Measurements from ENCODE around the gene E2F4. TPM values are rescaled to one million over a fixed set of nuclear protein-coding genes. Genes with fewer than 3 reads are reported as not detected.

E2F4 gene
- polyA plus RNA-seq, 1 donor from 2014 or later = 73.7 TPM

- Mint-ChIP-seq H3K36me3 (peaks cover 1% of the 10 kb centered on the region), H3K27me3 (peaks cover 25% of the 10 kb centered on the region), H3K9me3 (no peaks in the 10 kb centered on the region), H3K27ac (peak overlapping the region in 2 of 3 donors; percentile 27 to 70), H3K4me1 (peaks cover 10 to 15% (median 11%) of the 10 kb centered on the region in 3 donors), H3K4me3 (peak overlapping the region; percentile 63 to 93 (median 75))
Measured at GRCh38 chr16:67177743-67178699, 13.9 kb upstream of the E2F4 start.

- Mint-ChIP-seq H3K9me3 (no peaks in the 10 kb centered on the region), H3K4me3 (no peak overlapping the region), H3K27me3 (peaks cover 13% of the 10 kb centered on the region), H3K27ac (no peak overlapping the region), H3K4me1 (peaks cover 0 to 5% (median 1%) of the 10 kb centered on the region in 3 donors), H3K36me3 (no peaks in the 10 kb centered on the region)
Measured at GRCh38 chr16:67179421-67180080, 12.4 kb upstream of the E2F4 start.

GRCh38 chr16:67180166-67180565 lies 11.8 kb upstream of the E2F4 start:
- no peaks in the 10 kb centered on the region for H3K36me3 Mint-ChIP-seq
- H3K9me3 Mint-ChIP-seq = no peaks in the 10 kb centered on the region
- H3K27ac Mint-ChIP-seq = no peak overlapping the region
- peaks cover 1 to 6% (median 5%) of the 10 kb centered on the region in 3 donors for H3K4me1 Mint-ChIP-seq
- H3K4me3 Mint-ChIP-seq = no peak overlapping the region
- peaks cover 15% of the 10 kb centered on the region for H3K27me3 Mint-ChIP-seq

GRCh38 chr16:67181346-67181745 lies 10.6 kb upstream of the E2F4 start:
- Mint-ChIP-seq H3K27me3 (peaks cover 15% of the 10 kb centered on the region), H3K36me3 (no peaks in the 10 kb centered on the region), H3K27ac (no peak overlapping the region), H3K4me3 (no peak overlapping the region), H3K9me3 (no peaks in the 10 kb centered on the region), H3K4me1 (peaks cover 8 to 12% (median 10%) of the 10 kb centered on the region in 3 donors)

GRCh38 chr16:67182288-67182687 lies 9.7 kb upstream of the E2F4 start:
- H3K27ac Mint-ChIP-seq = no peak overlapping the region
- H3K36me3 Mint-ChIP-seq = no peaks in the 10 kb centered on the region
- H3K4me1 Mint-ChIP-seq = peaks cover 8 to 12% (median 10%) of the 10 kb centered on the region in 3 donors
- peaks cover 18% of the 10 kb centered on the region for H3K27me3 Mint-ChIP-seq
- H3K4me3 Mint-ChIP-seq = no peak overlapping the region
- H3K9me3 Mint-ChIP-seq = no peaks in the 10 kb centered on the region

GRCh38 chr16:67183284-67183626 lies 8.7 kb upstream of the E2F4 start:
- H3K36me3 Mint-ChIP-seq = no peaks in the 10 kb centered on the region
- H3K27ac Mint-ChIP-seq = no peak overlapping the region
- H3K4me3 Mint-ChIP-seq = no peak overlapping the region
- peaks cover 12% of the 10 kb centered on the region for H3K27me3 Mint-ChIP-seq
- H3K9me3 Mint-ChIP-seq = no peaks in the 10 kb centered on the region
- peaks cover 6 to 11% (median 8%) of the 10 kb centered on the region in 3 donors for H3K4me1 Mint-ChIP-seq

GRCh38 chr16:67183627-67184452 lies 8.1 kb upstream of the E2F4 start, which contains the start of gene MATCAP1:
TSS of gene MATCAP1 (minus strand) at chr16:67183963. CDS start at chr16:67180610, 3,353 bp downstream.
- Mint-ChIP-seq H3K27me3 (peaks cover 12% of the 10 kb centered on the region), H3K4me1 (peaks cover 6 to 11% (median 8%) of the 10 kb centered on the region in 3 donors), H3K4me3 (peak within 1 kb of the TSS in 3 of 4 donors; percentile 75 to 95 (median 84)), H3K9me3 (no peaks in the 10 kb centered on the region), H3K27ac (no peak within 1 kb of the TSS), H3K36me3 (no peaks in the 10 kb centered on the region)

- no peaks in the 10 kb centered on the region for H3K9me3 Mint-ChIP-seq
- H3K36me3 Mint-ChIP-seq = no peaks in the 10 kb centered on the region
- peaks cover 10% of the 10 kb centered on the region for H3K27me3 Mint-ChIP-seq
- H3K27ac Mint-ChIP-seq = no peak overlapping the region
- peak overlapping the region in 3 of 4 donors; percentile 75 to 95 (median 84) for H3K4me3 Mint-ChIP-seq
- peaks cover 6 to 11% (median 8%) of the 10 kb centered on the region in 3 donors for H3K4me1 Mint-ChIP-seq
Measured at GRCh38 chr16:67184453-67184994, 7.4 kb upstream of the E2F4 start.

- Mint-ChIP-seq H3K36me3 (no peaks in the 10 kb centered on the region), H3K9me3 (no peaks in the 10 kb centered on the region), H3K27me3 (peaks cover 10% of the 10 kb centered on the region), H3K4me1 (peaks cover 6 to 11% (median 8%) of the 10 kb centered on the region in 3 donors), H3K4me3 (peak overlapping the region; percentile 82 to 97 (median 90)), H3K27ac (peak overlapping the region; percentile 45 to 95 (median 91))
Measured at GRCh38 chr16:67184995-67185650, 6.8 kb upstream of the E2F4 start.

- H3K27me3 Mint-ChIP-seq = peaks cover 10% of the 10 kb centered on the region
- no peaks in the 10 kb centered on the region for H3K36me3 Mint-ChIP-seq
- peak overlapping the region in 3 of 4 donors; percentile 82 to 95 (median 84) for H3K4me3 Mint-ChIP-seq
- H3K27ac Mint-ChIP-seq = peak overlapping the region; percentile 45 to 95 (median 91)
- H3K4me1 Mint-ChIP-seq = peaks cover 6 to 11% (median 8%) of the 10 kb centered on the region in 3 donors
- H3K9me3 Mint-ChIP-seq = no peaks in the 10 kb centered on the region
Measured at GRCh38 chr16:67185651-67186134, 6.3 kb upstream of the E2F4 start.

- peaks cover 10% of the 10 kb centered on the region for H3K27me3 Mint-ChIP-seq
- no peak overlapping the region for H3K27ac Mint-ChIP-seq
- no peaks in the 10 kb centered on the region for H3K9me3 Mint-ChIP-seq
- no peaks in the 10 kb centered on the region for H3K36me3 Mint-ChIP-seq
- peak overlapping the region in 1 of 4 donors; percentile 11 for H3K4me3 Mint-ChIP-seq
- H3K4me1 Mint-ChIP-seq = peaks cover 7 to 13% (median 11%) of the 10 kb centered on the region in 3 donors
Measured at GRCh38 chr16:67186550-67186950, 5.4 kb upstream of the E2F4 start.

GRCh38 chr16:67187175-67187890 lies 4.6 kb upstream of the E2F4 start:
- no peaks in the 10 kb centered on the region for H3K9me3 Mint-ChIP-seq
- H3K27me3 Mint-ChIP-seq = peaks cover 10% of the 10 kb centered on the region
- H3K4me3 Mint-ChIP-seq = peak overlapping the region in 1 of 4 donors; percentile 15
- no peak overlapping the region for H3K27ac Mint-ChIP-seq
- H3K4me1 Mint-ChIP-seq = peaks cover 12 to 16% (median 15%) of the 10 kb centered on the region in 3 donors
- no peaks in the 10 kb centered on the region for H3K36me3 Mint-ChIP-seq

- H3K27me3 Mint-ChIP-seq = peaks cover 10% of the 10 kb centered on the region
- peak overlapping the region in 1 of 4 donors; percentile 16 for H3K4me3 Mint-ChIP-seq
- no peaks in the 10 kb centered on the region for H3K36me3 Mint-ChIP-seq
- no peaks in the 10 kb centered on the region for H3K9me3 Mint-ChIP-seq
- H3K27ac Mint-ChIP-seq = no peak overlapping the region
- peaks cover 17 to 22% (median 19%) of the 10 kb centered on the region in 3 donors for H3K4me1 Mint-ChIP-seq
Measured at GRCh38 chr16:67188323-67188722, 3.6 kb upstream of the E2F4 start.

All from IgD-negative memory B cell (primary cell).